Natural killer cell treated with Interleukin-12 subunit alpha and Interleukin-12 subunit beta and Interleukin-15 and Interleukin-18, amount 100 ng/mL, for 72 hours (primary cell): ENCODE results near the gene AQP12A. TPM values are rescaled to one million over a fixed set of nuclear protein-coding genes. Genes with fewer than 3 reads are reported as not detected.

Experiments
- ATAC-seq, 2 donors: fragments of 150-1000 bp; cut with Tn5 transposase in 1 of 2; sonication (Bioruptor Pico), chemical (Tn5 transposase) in 1 of 2; 2 replicates each; pipeline ENCODE4 v1.10.0; 2021
- DNase-seq: peaks from one replicate; pipeline ENCODE4 v3.0.0; 2022; ENCODE audit warnings: low spot score
- H3K27ac Mint-ChIP-seq, 2 donors: 1 replicate in 1 of 2; 2 replicates in 1 of 2; pipeline ENCODE4 v1.8.0; 2022; ENCODE audit warnings: mixed read lengths in 2 of 2, mild to moderate bottlenecking in 1 of 2, moderate library complexity in 1 of 2
- H3K27me3 Mint-ChIP-seq, 2 donors: 1 replicate in 1 of 2; 2 replicates in 1 of 2; pipeline ENCODE4 v1.8.0; 2022; ENCODE audit warnings: mixed read lengths in 2 of 2
- H3K36me3 Mint-ChIP-seq: one replicate; pipeline ENCODE4 v1.8.0; 2022; ENCODE audit warnings: mixed read lengths
- H3K4me1 Mint-ChIP-seq, 2 donors: 1 replicate in 1 of 2; 2 replicates in 1 of 2; pipeline ENCODE4 v1.8.0; 2022; ENCODE audit warnings: low read depth in 2 of 2, mixed read lengths in 2 of 2, mild to moderate bottlenecking in 1 of 2
- H3K4me3 Mint-ChIP-seq: one replicate; pipeline ENCODE4 v1.8.0; 2022; ENCODE audit warnings: mixed read lengths
- H3K9me3 Mint-ChIP-seq: 2 replicates; pipeline ENCODE4 v1.8.0; 2022; ENCODE audit warnings: mixed read lengths
- total RNA-seq, 2 donors: library from RNA; stranded (reverse); gene quantifications; one replicate each; pipeline ENCODE4 v1.2.3, GENCODE V29; 2022

Gene AQP12A
- total RNA-seq, 2 donors from 2014 or later = not detected

DNA sequence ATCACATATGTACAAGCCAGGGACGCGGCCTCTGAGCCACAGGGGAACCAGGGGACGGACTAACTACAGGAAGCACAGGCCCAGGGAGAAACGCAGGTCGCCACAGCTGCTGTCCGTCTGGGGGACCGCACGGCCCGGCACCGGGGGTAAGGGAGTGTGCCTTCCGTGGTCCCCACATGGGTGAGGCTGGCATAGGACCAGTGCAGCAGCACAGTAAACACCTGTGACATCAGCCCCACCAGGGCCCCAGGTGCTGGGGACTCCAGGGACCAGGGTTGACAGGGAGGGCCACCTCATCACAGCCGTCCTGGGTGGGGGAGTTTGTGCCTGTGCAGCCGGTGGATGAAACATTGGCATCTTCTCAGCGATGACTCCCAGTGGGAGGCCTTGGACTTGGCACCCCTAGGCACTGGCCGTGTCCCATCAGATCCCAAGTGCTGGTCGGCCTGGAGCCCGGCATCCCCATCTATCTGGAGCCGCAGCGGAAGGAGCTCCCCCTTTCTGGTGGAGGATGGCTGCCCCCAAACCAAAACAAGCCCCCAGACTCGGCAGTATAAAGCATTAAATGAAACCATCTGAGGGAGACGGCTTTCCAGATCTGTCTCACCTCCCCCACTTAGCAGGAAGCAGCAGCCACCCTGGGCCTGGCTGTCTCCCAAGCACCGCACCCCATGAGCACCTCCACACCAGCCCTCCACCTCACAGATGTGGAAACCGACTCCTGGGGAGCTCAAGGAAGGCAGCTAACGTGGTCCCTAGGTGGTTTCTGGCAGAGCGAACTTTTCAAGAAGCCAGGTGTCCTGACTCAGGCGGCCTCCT lies 22.5 kb downstream of the AQP12A start:
- Mint-ChIP-seq H3K27me3 (no peaks in the 10 kb centered on the region), H3K9me3 (no peaks in the 10 kb centered on the region), H3K4me1 (no peaks in the 10 kb centered on the region), H3K27ac (no peak overlapping the region), H3K36me3 (no peaks in the 10 kb centered on the region), H3K4me3 (no peak overlapping the region)
- DNase-seq = no peak
- peak in 1 of 2 donors; percentile 4 for ATAC-seq

DNA sequence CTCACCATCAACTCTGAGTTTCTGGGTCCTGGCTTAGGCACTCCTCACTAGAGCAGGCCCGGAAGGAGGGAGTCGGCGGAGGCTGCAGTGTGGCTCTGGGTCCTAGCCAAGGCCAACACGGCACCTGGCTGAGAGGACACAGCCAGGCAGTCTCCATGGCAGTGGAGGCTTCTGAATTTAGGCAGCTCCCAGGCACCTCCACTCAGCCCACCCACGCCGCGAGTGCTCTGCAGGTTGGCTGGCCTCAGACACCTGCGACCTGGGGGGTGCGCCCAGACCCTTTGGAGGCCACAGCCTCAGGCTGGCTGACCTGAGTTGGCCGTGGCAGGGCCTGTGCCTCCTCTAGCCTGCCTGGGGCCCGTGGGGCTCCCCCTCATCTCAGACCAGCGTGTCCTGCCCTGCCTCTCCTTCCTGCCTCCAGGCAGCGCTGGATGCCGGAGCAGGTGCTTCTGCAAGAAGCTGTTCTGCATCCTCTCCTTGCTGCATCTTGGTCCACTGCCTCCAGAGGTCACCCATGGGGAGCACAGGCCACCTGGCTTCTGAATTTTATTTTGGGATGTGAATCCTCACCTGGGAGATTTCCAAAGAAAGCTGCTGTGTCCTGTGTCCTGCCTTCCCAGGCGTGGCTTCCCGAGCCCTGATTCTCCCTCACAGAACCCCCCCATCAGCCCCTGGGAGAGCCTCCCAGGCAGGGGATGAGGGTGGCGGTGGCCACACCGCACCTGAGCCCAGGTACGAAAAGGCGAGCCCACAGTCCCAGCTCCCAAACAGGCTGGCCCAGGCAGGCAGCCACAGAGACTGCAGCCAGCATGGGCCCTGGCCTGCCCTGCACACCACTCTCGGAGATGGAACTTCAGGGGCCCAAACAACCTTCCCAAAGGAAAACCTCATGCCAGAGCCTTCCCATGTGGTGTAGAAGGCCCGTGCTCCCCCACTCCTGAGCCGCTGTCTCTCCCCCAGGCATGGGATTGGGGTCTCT lies 23.4 kb downstream of the AQP12A start:
- ATAC-seq (no peak), DNase-seq (no peak)
- H3K27me3 Mint-ChIP-seq = no peaks in the 10 kb centered on the region
- no peaks in the 10 kb centered on the region for H3K4me1 Mint-ChIP-seq
- no peak overlapping the region for H3K27ac Mint-ChIP-seq
- no peaks in the 10 kb centered on the region for H3K9me3 Mint-ChIP-seq
- no peaks in the 10 kb centered on the region for H3K36me3 Mint-ChIP-seq
- H3K4me3 Mint-ChIP-seq = no peak overlapping the region

DNA sequence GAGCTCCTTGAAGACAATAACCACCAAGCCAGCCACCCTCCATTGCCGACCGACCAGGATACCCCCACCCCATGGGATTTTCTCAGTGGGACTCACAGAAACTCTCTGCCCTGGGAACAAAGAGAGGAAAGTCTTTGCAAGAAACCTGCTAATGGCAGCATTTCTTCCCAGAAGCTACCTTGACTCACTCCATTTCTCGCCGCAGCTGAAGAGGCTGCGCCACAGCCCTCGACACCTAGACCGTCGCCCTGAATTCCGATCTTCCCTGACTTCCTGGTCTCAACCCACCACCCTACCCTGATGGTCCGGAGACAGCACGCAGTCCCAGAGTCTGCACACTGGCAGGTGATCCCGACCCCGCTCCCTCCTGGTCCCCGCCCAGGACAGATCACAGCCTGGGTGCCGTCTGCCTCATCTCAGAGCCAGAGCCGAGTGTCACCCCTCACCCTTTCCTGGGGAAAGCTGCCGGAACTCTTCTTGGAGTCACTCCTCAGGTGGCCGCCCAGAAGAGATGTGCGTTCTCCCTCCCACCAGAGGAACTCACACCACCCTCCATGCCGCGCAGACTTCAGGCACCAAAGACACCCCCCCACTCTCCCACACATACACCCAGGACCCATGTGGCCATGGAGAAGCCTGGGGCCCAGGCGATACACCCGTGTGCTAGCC lies 24.6 kb downstream of the AQP12A start:
- Mint-ChIP-seq H3K27me3 (no peaks in the 10 kb centered on the region), H3K4me1 (no peaks in the 10 kb centered on the region), H3K9me3 (no peaks in the 10 kb centered on the region), H3K4me3 (no peak overlapping the region), H3K36me3 (no peaks in the 10 kb centered on the region), H3K27ac (no peak overlapping the region)
- ATAC-seq (no peak), DNase-seq (no peak)

DNA sequence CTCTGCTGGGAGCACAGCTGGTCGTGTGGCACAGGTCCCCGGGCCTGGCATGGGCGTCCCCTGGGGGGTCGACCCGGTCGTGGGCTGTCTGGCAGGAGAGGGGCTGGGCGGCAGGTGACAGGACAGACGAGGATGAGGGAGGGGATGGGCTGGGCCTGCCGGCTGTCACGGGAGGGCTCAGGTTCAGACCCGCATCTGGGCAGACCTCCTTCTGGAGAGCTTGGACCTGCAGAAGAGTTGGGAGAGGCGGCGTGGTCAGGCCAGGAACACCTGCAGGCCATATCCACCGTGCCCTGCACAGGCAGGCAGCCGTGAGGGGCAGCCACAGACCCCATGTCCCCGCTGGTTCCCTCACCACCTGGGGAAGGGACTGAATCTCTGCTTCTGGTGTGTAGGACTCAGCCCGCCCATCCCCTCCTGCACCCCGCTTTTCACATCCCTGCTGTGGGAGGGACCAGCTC lies 25.5 kb downstream of the AQP12A start:
- Mint-ChIP-seq H3K4me3 (no peak overlapping the region), H3K27ac (no peak overlapping the region), H3K27me3 (no peaks in the 10 kb centered on the region), H3K36me3 (no peaks in the 10 kb centered on the region), H3K4me1 (no peaks in the 10 kb centered on the region), H3K9me3 (no peaks in the 10 kb centered on the region)
- ATAC-seq = no peak
- no peak for DNase-seq

DNA sequence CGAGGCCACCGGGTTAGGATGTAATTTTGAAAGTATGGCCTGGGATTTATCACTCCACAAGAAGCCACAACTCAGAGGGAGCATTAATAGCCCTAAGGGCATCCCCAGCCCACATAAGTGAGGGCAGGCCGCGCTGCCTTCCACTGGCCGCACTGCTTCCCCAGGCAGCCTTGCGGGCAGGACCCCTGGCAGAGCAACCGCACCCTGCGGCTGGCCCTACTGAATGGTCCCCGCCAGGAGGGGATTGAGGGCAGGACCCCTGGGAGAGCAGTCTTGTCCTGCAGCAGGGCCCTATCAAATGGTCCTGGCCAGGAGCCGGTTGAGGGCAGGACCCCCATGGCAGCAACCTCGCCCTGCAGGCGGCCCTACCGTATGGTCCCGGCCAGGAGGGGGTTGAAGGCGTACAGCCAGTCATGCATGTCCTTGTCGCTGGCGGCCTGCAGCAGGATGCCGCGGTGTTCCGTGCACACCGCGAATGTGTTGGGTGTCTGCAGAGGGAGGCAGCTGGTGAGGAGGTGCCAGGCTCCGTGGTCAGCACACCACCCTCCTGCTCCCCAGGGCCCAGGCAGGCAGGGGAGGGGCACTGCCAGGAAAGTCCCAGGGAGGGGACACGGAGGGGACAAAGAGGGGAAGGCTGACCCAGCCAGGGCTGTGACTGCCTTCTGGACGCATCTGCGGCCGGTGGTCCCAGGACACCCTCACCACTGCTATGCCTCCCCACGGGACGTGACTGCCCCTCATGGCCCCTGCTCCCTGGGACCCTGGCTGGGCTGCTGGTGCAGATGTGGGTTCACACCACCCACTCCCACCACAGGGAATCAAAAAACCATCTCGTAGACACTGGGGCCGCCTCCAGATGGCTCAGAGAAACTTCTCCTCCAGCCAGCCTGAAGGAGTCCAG lies 26.3 kb downstream of the AQP12A start:
- Mint-ChIP-seq H3K4me1 (no peaks in the 10 kb centered on the region), H3K27ac (no peak overlapping the region), H3K9me3 (no peaks in the 10 kb centered on the region), H3K27me3 (no peaks in the 10 kb centered on the region), H3K4me3 (no peak overlapping the region), H3K36me3 (no peaks in the 10 kb centered on the region)
- ATAC-seq (no peak), DNase-seq (no peak)

DNA sequence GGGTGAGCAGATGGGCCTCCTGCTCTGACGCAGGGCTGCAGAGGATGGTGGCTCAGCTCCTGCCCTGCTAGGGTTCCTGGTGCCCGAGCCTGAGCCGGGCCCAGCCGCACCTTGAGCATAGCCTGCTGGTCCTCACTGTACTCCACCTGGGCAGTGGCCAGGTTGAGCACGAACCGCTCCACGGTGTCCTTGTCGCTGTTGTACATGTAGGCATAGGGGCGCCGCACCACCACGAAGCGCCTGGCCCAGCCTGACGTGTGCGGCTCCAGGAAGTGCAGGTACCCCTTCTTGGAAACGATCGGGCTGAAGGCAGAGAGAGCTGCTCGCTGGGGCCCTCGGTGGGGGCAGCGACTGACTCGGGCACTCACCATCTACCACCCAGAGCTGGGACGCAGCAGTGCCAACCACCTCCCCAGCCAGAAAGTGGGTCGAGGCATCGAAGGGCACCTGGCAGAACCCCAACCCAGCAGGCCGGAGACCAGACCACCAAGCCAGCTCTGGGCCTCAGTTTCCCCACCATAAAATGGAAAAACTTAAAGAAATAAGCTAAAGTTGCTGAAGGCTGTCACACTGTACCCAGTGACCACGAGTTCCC lies 27.3 kb downstream of the AQP12A start:
- H3K4me3 Mint-ChIP-seq = no peak overlapping the region
- no peaks in the 10 kb centered on the region for H3K9me3 Mint-ChIP-seq
- no peaks in the 10 kb centered on the region for H3K36me3 Mint-ChIP-seq
- no peak overlapping the region for H3K27ac Mint-ChIP-seq
- ATAC-seq (no peak), DNase-seq (no peak)
- H3K27me3 Mint-ChIP-seq = no peaks in the 10 kb centered on the region
- H3K4me1 Mint-ChIP-seq = no peaks in the 10 kb centered on the region

DNA sequence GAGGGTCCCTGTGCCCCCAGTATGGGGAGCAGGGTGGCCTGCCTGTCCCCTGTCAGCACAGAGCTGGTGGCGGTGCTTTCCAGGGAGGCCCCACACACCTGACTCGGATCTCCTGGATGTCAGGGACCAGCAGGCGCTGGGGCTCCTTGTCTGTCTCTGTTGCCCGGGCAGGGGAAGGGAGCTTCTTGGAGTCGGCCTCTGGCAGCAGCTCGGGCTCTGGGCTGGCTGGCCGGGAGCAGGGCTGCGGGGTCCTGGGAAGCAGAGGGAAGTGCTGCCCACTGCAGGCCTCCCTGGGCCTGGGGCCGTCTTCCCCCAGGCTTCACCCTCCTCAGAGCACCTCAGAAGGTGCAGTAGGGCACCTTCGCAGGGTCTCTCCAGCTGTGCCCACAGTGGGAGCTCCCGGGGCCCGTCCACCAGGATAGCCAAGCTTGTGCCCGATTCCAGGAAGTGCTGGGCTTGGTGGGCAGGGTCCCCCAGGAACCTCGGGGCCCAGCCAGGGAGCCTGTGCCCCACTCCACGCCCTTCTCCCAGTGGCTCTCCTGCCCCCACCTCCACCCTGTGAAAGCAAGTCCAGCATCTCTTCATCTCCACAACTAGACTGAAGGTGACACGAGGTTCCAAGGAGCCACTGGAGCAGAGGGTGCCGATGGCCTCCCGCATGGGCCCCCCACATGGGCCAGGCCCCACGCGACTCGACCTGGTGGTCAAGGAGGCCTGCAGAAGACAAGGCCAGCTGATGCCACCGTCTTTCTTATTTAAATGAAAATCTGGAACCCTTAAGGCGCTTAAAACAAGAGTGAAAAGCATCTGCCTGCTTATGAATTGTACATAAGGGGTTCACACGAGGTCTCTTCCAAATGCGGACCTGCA lies 28.2 kb downstream of the AQP12A start:
- no peaks in the 10 kb centered on the region for H3K9me3 Mint-ChIP-seq
- ATAC-seq (no peak), DNase-seq (no peak)
- H3K36me3 Mint-ChIP-seq = no peaks in the 10 kb centered on the region
- no peaks in the 10 kb centered on the region for H3K4me1 Mint-ChIP-seq
- H3K27me3 Mint-ChIP-seq = no peaks in the 10 kb centered on the region
- H3K27ac Mint-ChIP-seq = no peak overlapping the region
- no peak overlapping the region for H3K4me3 Mint-ChIP-seq

DNA sequence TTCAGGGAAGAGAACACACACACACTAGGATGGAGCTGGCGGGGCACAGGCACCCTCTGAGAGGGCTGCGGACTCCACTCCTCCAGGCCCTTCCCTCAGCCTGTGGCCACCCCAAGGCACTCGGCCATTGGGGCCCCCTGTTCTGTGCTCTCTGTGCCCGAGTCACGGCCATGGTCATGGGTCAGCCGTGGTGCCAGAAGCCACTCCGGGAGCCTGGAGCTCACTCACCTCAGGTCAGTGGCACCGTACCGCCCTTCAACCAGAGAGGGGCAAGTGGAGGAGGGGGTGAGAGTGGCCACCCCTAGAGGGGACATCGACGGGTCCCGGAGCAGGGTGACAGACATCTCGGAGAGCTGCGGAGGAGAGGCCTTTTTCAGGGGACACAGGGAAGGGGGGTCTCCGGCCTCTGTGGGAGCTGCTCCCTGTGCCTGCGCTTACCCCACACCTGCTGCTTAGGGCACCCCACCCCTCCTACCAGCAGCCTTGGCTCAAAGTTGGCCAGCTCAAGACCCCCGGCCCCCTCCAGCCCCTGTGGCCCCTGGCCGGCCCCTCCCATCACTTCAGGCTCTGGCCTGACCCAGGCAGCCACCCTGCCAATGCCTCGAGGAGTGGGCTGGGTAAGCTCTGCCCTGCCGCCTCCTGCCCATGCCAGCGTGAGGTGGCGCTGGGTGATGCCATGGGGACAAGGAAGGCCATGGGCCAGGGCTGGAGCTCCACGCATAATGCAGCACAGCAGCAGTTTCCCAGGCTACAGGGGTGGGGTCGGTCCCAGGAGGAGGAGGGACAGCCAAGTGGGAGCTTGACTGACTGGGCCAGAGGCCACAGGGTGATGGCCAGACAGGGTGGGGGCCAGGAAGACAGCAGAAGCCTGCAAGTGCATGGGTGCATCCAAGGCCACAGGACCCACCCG lies 29.3 kb downstream of the AQP12A start:
- Mint-ChIP-seq H3K27me3 (no peaks in the 10 kb centered on the region), H3K9me3 (no peaks in the 10 kb centered on the region), H3K4me1 (no peaks in the 10 kb centered on the region), H3K27ac (no peak overlapping the region), H3K36me3 (no peaks in the 10 kb centered on the region), H3K4me3 (no peak overlapping the region)
- ATAC-seq (no peak), DNase-seq (no peak)

DNA sequence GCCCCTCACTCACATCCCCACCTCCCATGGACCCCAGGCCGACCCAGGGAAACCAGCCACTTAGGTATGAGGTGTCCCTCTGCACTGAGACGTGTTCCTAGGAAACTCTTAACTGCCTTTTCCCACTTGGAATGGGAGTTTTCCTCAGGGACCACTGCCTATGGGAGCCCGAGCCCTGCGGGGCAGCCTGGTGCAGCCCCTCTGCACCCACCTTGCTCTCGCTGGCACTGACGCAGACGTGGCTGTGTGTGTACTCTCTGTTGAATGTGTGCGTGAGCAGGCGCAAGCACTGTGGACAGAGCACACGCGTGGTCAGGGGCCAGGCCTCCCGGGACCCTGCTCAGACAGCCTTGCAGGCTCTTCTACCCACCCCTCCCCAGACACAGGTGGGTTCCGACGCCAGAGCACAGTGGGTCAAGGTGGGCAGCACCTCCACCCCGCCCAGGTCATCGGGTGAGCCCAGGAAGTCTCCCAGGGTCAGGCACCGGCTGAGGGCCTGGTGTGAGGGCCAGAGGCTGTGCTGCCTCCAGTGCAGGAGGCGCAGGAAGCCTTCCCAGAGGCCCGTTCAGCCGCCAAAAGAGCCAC lies 30.0 kb downstream of the AQP12A start:
- no peak overlapping the region for H3K4me3 Mint-ChIP-seq
- no peaks in the 10 kb centered on the region for H3K36me3 Mint-ChIP-seq
- no peak for DNase-seq
- no peak for ATAC-seq
- no peak overlapping the region for H3K27ac Mint-ChIP-seq
- H3K27me3 Mint-ChIP-seq = no peaks in the 10 kb centered on the region
- no peaks in the 10 kb centered on the region for H3K4me1 Mint-ChIP-seq
- no peaks in the 10 kb centered on the region for H3K9me3 Mint-ChIP-seq

DNA sequence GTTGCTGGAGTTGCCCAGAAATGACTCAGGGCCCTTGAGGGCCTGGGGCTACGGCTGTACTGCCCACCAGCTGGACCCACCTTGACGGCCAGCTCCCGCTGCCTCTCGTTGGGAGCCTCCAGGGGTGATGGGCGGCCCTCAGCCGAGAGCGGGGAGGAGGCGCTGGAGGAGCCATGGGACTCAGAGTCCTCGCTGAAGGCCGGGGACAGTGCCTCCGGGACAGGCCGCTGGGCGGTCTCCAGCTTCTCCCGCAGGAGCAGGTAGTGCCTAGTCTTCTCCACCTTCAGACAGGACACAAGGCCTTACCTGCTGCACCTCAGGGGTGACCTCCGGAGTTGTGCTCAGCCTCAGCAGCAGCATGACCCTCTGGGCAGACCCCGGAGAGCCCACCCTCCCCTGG lies 30.7 kb downstream of the AQP12A start:
- no peaks in the 10 kb centered on the region for H3K27me3 Mint-ChIP-seq
- no peaks in the 10 kb centered on the region for H3K36me3 Mint-ChIP-seq
- DNase-seq (no peak), ATAC-seq (no peak)
- no peak overlapping the region for H3K27ac Mint-ChIP-seq
- H3K4me3 Mint-ChIP-seq = no peak overlapping the region
- H3K9me3 Mint-ChIP-seq = no peaks in the 10 kb centered on the region
- H3K4me1 Mint-ChIP-seq = no peaks in the 10 kb centered on the region
